Type B pancreatic cell (in vitro differentiated cells): Measurements from ENCODE around the gene SGCA. TPM values are rescaled to one million over a fixed set of nuclear protein-coding genes. Genes with fewer than 3 reads are reported as not detected.

ENCODE experiments used
- DNase-seq: peaks from one replicate; pipeline ENCODE4 v3.0.0; 2021; ENCODE audit warnings: mixed read lengths; ENCODE audit not compliant: unreplicated experiment; ENCODE audit errors: extremely low spot score
- H3K27ac Mint-ChIP-seq: 2 replicates; pipeline ENCODE4 v1.8.0; 2021; ENCODE audit warnings: mild to moderate bottlenecking, mixed read lengths
- H3K27me3 Mint-ChIP-seq: 2 replicates; pipeline ENCODE4 v1.8.0; 2021; ENCODE audit warnings: mixed read lengths
- H3K36me3 Mint-ChIP-seq: 2 replicates; pipeline ENCODE4 v1.8.0; 2021; ENCODE audit warnings: mixed read lengths
- H3K4me1 Mint-ChIP-seq: one replicate; pipeline ENCODE4 v1.8.0; 2021; ENCODE audit warnings: mixed read lengths; ENCODE audit not compliant: unreplicated experiment
- H3K4me3 Mint-ChIP-seq: 2 replicates; pipeline ENCODE4 v1.8.0; 2021; ENCODE audit warnings: mild to moderate bottlenecking, mixed read lengths
- H3K9me3 Mint-ChIP-seq: 2 replicates; pipeline ENCODE4 v1.8.0; 2021; ENCODE audit warnings: mixed read lengths
- total RNA-seq: library from RNA; stranded (reverse); gene quantifications from 2 replicates; pipeline ENCODE4 v1.2.1, GENCODE V29; 2021; ENCODE audit warnings: low replicate concordance
- TF ChIP-seq, protein P1 (sequence below): fragments of 200-600 bp; sonication (generic); conservative IDR thresholded peaks from 2 replicates; pipeline ENCODE4 v1.5.0; 2021; ENCODE audit warnings: antibody characterized with exemption, mild to moderate bottlenecking

Gene SGCA
- total RNA-seq, 1 donor from 2014 or later = 0.72 TPM

DNA sequence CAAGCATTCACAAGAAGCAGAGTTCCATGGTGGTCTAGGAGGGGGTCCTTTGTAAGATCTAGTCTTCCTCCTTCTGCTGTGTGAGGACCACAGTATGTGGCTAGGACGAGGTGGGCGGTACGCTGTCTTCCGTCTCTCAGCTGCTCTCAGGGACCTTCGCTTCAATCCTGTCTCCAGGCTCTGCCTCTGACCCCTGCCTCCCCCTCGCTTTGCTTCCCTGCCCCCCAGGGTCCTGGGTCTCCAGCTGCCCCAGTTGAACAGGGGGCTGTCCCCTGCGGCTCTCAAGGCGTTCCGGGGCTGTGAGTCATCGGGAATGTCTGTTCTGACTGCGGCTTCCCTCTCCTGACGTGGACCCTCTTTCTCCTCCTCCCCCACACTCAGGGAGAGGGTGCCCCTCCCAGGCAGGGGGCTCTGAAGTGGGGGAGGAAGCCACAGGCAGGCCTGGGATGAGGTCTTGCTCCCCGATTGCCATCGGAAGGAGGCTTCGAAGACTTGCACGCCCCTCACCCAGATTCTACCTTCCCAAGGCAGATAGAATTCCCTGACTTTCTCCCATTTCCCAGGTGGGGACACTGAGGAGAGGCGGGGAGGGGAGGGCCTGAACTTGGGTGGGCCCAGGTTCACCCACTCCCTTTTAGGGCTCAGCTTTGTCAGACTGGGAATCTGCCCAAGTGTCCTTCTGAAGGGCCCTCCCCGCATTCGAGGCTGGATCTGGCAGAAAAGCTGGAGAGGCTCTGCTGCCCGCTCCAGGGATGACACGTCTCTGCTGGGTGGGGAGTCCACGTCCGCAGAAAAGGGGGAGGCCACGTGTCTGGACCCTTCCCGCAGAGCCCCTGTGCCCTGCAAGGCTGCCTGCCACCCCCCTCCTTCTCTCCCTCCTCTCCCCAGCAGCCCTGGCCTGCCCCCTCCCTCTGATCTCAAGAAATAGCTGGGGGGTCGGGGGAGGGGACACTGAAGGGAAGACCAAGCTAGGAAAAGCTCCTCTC lies 44.7 kb downstream of the SGCA start:
- Mint-ChIP-seq H3K27ac (peak overlapping the region; percentile 85), H3K27me3 (peaks cover 28% of the 10 kb centered on the region), H3K4me1 (peaks cover 73% of the 10 kb centered on the region), H3K9me3 (no peaks in the 10 kb centered on the region), H3K4me3 (peak overlapping the region; percentile 68), H3K36me3 (no peaks in the 10 kb centered on the region)
- TF ChIP-seq, protein P1, sequence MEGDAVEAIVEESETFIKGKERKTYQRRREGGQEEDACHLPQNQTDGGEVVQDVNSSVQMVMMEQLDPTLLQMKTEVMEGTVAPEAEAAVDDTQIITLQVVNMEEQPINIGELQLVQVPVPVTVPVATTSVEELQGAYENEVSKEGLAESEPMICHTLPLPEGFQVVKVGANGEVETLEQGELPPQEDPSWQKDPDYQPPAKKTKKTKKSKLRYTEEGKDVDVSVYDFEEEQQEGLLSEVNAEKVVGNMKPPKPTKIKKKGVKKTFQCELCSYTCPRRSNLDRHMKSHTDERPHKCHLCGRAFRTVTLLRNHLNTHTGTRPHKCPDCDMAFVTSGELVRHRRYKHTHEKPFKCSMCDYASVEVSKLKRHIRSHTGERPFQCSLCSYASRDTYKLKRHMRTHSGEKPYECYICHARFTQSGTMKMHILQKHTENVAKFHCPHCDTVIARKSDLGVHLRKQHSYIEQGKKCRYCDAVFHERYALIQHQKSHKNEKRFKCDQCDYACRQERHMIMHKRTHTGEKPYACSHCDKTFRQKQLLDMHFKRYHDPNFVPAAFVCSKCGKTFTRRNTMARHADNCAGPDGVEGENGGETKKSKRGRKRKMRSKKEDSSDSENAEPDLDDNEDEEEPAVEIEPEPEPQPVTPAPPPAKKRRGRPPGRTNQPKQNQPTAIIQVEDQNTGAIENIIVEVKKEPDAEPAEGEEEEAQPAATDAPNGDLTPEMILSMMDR = no peak
- DNase-seq = peak; percentile 71

DNA sequence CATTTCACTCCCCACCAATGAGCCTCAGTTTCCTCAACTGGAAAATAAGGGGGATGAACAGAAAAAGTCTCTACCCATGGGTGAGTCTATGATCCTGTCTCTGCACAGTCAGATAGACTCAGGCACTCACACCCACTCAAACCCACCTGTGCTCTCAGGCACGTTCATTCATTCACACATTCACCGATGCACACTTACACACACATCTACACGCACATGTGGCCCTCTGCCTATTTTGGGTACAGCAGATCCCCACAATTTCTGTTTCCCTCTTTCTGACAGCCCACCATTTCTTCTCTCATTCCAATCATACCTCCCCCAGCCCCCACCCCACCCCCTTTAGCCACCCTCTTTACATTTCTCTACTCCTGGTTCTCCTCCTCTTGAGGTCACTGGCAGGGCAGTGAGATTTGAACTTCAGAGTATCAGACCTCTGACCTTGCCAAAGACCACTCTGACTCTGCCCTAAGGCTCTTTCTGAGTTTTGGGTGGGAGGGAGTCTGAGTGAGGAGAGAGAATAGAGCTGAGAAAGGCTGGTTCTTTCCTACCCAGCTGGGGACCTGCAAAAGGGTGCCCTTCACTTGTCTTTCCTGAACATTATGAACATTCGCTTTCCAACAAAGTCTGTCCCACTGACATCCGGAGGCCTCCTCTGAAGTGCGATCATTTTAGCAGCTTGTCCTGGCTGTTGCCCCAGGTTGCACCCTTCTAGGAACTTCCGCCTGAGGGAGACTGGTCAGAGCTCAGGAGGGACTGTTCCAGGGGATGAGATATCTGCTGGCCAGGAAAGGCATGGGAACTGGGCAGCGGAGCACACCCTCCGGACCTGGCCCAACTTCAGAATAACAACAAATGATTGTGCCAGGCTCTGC lies 45.7 kb downstream of the SGCA start:
- Mint-ChIP-seq H3K9me3 (no peaks in the 10 kb centered on the region), H3K27me3 (peaks cover 25% of the 10 kb centered on the region), H3K36me3 (no peaks in the 10 kb centered on the region), H3K27ac (peak overlapping the region; percentile 73), H3K4me1 (peaks cover 70% of the 10 kb centered on the region), H3K4me3 (peak overlapping the region; percentile 43)
- DNase-seq = peak; percentile 50
- TF ChIP-seq, protein P1 = no peak

DNA sequence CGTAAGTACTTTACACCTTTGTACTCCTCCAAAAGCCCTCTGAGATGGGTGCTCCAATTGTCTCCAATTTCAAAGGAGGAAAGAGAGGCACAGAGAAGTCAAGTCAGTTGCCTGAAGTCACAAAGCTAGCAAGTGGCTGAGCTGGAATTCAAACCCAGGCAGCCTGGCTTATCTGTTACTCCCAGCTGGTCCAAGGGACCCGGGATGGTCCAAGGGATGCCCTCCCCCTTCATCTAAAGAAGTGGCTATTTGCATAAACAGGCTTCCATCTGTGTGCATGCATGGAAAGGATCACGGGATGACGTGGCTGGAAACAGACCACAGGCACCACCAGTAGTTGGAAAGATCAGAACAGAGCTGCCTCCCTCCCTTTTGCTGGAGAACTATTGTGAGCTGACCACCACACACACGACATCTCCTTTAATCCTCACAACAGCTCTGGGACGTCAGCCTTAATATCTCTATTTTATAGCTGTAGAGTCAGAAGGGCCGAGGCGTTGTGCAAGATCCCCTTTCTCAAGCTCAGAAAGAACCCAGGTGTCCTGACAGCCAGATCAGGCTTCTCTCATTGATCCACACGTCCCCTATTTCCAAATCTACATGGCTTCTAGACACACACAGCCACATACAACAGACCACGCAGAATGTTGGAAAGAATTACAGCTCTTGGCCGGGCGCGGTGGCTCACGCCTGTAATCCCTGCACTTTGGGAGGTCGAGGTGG lies 46.5 kb downstream of the SGCA start:
- TF ChIP-seq, protein P1 = no peak
- Mint-ChIP-seq H3K27me3 (peaks cover 20% of the 10 kb centered on the region), H3K27ac (peak overlapping the region; percentile 57), H3K4me1 (peaks cover 63% of the 10 kb centered on the region), H3K9me3 (no peaks in the 10 kb centered on the region), H3K36me3 (no peaks in the 10 kb centered on the region), H3K4me3 (no peak overlapping the region)
- DNase-seq = peak; percentile 53

DNA sequence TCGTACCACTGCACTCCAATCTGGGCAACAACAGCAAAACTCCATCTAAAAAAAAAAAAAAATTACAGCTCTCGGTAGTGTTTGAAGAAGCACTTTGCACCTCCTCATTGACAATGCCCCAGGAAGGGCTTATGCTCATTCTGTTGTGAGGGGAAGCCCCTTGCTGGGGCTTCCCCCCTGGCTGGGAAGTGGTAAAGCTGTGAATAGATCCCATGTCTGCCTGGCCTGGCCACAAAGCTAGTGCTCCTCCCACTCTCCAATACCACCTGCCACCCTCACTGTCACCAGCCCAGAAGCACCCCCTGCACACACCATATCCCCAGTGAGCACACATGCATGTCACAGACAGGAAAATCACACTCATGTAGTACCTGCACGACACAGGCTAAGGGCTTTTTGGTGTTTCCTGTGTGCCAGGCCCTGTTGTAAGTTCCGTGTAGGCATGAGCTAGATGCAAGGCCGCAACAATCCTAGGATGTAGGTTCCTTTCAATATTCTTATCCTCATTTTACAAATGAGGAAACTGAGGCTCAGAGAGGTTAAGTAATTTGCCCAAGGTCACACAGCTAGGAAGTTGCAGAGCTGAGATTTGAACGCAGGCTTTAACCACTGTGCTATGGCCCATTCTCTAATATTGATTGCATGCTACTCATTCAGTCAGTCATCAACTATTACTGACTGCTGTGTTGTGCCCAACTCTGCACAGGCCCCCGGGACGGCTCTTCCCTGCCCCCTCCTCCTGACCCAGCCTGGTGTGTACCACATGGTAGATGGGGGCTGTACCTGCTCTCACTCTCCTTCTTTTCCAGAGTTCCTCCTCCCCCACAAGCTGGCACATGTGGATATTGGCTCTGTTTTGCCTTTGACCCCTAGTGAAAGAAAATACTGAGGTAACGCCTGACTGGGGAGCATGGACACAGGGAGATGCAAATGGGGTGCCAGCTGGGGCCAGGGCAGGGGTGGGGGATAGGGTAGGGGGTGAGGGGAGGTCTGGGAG lies 47.5 kb downstream of the SGCA start:
- no peak for DNase-seq
- no peaks in the 10 kb centered on the region for H3K36me3 Mint-ChIP-seq
- H3K27me3 Mint-ChIP-seq = peaks cover 15% of the 10 kb centered on the region
- TF ChIP-seq, protein P1 = no peak
- H3K27ac Mint-ChIP-seq = no peak overlapping the region
- no peak overlapping the region for H3K4me3 Mint-ChIP-seq
- no peaks in the 10 kb centered on the region for H3K9me3 Mint-ChIP-seq
- peaks cover 62% of the 10 kb centered on the region for H3K4me1 Mint-ChIP-seq
